ENCODE measurements around the gene STARD13.

The STARD13 gene, protein sequence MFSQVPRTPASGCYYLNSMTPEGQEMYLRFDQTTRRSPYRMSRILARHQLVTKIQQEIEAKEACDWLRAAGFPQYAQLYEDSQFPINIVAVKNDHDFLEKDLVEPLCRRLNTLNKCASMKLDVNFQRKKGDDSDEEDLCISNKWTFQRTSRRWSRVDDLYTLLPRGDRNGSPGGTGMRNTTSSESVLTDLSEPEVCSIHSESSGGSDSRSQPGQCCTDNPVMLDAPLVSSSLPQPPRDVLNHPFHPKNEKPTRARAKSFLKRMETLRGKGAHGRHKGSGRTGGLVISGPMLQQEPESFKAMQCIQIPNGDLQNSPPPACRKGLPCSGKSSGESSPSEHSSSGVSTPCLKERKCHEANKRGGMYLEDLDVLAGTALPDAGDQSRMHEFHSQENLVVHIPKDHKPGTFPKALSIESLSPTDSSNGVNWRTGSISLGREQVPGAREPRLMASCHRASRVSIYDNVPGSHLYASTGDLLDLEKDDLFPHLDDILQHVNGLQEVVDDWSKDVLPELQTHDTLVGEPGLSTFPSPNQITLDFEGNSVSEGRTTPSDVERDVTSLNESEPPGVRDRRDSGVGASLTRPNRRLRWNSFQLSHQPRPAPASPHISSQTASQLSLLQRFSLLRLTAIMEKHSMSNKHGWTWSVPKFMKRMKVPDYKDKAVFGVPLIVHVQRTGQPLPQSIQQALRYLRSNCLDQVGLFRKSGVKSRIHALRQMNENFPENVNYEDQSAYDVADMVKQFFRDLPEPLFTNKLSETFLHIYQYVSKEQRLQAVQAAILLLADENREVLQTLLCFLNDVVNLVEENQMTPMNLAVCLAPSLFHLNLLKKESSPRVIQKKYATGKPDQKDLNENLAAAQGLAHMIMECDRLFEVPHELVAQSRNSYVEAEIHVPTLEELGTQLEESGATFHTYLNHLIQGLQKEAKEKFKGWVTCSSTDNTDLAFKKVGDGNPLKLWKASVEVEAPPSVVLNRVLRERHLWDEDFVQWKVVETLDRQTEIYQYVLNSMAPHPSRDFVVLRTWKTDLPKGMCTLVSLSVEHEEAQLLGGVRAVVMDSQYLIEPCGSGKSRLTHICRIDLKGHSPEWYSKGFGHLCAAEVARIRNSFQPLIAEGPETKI

DNA sequence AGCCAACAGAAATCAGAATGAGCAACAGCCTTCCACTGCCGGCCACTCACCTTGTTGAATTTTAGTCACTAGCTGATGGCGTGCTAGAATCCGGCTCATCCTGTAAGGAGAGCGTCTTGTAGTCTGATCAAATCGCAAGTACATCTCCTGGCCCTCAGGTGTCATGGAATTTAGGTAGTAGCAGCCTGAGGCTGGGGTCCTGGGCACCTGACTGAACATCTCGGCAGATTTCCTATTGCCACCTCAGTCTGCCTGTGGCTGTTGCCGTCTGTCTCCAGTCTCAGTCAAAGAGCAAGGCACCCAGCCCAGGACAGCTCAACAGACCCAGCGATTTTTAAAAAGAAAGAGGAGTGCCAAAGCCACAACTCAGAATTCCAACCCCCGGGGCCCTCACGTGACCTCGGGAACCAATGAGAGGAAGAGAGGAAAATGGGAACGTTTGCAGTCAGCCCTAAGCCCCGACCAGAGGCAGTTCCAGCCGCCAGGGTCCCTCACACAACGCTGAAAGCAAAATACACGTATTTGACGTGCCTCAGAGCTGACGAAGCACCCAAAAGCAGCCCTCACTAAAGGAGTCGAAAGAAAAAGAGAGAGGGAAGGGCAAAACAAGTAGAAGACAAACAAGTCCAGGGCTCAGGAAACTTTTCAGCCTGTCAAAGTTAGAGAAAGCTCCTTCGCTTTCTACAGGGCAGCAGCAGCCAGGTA, at the start of gene STARD13:
STARD13 (minus strand) TSS at position 336 of the 705 bp plus-strand sequence; CDS start at position 219, 117 bp downstream.
- DNase-seq: peak; percentile 99

DNA sequence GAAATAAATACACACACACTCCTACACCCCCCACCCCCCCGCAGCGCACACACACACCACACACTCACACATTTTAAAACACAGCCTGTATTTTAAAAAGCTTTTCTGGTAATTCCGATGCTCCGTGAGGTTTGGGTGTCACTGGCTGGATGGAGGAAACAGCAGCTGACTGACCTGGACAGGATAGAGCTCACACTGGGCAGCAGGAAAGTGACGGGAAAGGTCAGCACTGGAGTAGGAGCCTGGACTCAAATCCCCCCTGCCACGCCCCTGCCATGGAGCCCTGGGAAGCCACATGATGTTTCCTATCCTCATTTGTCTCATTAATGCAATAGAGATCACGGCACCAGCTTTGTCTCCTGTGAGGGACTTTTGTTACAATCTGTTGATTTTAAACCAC, 49.3 kb upstream of the STARD13 start:
- DNase-seq: no peak

DNA sequence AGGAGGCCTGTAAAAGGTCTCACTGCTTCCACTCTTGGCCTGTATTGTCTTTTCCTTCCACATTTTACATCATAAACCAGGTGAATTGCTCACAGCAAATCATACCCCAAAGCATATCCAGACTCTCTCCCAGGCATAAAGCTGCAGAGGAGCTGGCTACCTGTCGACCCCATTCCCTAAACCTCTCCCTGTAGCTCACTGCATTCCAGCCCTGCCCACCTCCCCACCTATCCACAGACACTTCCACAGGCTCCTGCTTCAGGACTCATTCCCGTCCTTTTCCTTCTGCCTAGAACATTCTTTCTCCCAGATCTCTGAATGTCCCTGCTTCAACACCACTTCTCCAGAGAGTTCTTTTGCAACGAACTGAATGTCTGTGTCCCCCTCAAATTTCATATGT, 46.4 kb upstream of the STARD13 start:
- no peak for DNase-seq

DNA sequence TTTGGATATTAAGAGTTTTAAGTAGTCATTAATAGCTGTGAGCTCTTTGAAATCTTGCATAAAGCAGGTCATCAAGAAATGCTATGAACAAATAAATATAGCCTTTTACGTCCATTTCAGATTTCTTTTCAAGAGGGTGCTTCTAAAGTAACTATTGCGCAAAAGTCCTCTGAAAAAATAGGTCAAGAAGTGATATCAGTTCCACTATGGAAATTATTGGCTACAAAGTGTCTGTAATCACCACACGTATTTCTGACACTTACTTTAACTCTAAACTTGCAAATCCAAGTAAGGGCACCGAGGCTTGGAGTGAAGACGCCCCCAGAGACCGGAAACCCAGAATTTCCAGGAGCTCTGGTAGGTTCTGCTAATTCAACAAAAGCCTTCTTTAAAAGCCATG, 44.9 kb upstream of the STARD13 start:
- no peak for DNase-seq

DNA sequence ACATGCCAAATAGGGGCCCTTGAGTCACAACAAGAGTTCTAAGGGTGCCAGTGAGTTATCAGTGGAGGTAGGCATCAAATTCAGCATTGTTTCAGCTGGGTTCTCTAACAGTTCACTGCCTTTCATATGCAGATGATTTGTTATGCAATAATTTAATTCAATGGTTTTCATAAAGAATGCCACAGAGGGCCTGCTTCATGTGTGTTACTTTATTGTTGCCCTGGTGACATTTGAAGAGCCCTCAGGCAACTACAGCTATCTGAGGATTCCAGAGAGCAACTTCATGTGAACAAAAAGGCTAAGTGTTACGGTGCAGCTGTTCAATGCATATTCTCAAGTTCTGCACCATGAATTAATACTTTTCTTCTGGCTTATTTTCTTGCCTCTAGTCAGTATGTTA, 43.1 kb upstream of the STARD13 start:
- DNase-seq: peak; percentile 43

DNA sequence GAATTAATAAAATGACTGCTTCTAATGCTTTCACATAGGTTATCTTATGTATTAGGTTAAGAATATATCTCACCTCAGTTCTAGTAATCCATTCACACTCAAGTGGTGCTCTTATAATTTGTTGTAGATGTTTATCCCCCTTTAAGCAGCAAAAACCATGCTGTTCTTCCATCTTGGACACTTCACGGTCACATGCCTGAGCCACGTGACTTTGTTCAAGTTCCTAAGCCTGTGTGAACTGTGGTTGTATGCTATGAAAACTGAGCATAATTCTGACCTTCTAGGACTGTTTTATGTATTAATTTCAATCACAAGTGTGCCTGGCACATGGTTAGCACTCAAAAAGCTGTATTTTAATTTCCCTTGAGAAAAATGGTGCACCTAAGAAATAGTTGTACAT, 41.2 kb upstream of the STARD13 start:
- no peak for DNase-seq

DNA sequence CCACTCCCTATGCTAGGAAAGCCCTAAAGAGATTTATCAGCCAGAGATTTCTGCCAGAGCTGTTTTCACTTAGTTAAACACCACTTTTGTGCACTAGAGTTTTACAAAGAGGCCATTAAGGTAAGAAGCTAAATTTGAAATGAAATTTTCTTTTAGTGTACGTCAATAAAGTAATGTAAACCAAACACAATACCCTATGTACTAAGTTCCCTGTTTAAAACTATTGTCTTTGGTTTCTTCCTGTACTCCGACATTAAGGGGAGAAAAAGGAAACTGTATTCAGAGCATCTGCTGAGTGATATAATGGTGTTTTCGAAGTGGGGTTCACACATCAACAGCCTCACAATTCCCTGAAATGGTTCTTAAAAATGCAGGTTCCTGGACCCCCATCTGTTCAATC, 40.7 kb upstream of the STARD13 start:
- no peak for DNase-seq

DNA sequence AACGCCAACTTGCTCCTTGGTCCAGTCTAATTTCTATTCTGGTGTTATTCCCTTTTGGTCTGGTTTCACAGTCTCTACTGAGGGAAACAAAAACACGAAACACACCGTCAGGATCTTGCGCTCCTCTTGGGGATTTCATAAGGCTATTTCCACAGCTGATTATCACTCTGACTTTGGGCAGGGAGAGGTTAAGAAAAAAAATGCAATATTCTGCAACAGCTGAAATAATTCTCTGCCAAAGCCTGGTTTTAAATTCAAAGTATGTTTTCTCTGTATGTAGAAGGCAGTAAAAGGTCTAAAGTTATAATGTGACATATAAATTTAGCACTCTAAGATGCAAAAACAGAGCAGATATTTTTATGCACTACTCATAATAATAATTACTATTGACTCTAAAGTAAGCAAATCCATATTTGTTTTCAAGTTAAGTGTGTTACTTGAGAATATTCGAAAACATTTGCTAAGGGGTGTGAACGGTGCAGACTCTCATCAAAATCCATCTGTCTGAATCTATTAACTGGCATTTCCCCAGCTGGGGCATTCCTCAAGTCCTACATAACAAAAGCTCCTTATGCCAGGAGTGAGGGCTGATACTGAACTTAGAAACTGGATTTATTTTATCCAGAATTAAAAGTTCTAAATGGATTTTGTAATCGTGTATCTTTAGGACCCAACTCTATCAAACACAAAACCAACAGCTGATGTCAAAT, 38.4 kb upstream of the STARD13 start:
- peak; percentile 46 for DNase-seq

DNA sequence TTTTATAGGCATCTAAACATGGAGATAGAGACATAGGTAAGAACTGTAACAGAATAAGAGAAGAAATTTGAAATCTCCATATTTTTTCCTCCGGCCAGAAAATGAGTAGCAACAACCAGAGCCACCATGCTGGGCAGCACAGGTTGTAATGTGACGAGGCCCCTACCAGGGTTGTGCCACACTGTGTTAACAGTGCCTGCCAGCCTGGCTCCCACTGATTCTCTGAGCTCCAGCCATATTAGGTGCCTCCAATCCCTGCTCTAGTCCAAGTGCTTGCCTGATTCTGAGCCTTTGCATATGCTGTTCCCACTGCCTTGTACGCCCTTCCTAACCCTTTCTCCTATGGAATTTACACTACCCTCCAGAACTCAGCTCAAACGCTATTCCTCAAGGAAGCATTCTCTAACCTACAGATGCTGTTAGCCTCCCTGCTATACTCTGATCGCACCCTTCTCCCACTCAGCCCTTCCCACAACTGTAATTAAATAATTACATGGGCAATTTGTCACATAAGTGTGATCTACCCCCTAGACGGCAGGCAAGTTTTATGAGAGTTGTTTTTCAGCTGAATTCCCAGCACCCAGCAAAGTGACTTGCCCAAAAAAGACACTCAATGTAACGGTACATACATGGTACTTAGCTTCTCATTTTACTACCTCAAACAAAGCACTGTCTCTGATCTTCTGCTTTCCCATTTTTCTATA, 37.6 kb upstream of the STARD13 start:
- no peak for DNase-seq

DNA sequence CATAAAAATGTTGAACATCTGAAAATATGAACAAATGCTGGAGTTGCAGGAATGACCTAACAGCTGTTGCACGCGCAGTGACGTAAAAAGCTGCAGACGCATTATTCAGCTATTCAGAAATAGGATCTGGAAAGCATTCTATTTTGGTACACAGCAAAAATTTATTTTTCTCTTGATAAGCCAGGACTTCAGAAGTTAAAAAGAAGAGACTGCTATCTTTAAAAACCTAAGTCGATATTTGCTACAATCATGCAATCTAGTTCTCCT, 36.9 kb upstream of the STARD13 start:
- DNase-seq: peak; percentile 85

DNA sequence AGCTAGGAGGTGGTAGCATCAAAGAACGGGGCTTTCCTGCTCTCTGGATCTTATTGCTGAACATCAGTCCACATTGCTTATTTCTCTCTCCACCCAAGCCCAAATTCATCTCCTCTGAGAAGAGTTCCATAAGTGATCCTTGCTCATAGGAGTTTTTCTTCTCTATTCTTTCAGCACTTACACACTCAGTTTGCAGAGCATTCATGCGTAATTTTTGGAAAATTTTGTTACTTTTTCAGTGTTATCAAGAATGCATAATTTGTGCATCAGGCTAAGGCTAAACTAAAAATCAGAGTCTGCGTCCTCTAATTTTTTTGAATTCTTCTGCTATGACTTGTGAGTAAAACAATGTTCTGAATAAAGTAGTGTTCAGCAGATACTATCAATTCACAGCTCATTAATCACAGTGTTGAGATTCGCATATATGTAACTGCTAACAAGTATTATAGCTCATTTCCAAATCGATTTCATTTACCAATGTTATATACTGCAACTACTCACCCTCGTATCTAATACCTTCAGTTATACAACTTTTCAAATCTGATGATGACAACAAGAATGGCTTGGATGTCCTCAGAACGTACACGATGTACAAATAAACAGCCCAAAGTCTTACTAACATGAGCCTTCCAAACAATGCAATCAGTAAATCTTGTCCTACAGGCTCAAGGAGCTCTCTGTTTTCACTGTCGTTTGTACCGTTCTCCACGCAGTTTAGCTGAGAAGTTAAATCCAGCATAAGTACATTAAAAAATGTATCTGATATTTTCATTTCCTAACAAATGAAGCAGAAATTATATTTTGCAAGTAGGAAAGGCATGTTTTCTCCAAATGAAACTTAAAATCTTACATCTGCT, 36.4 kb upstream of the STARD13 start:
- peak; percentile 40 for DNase-seq

DNA sequence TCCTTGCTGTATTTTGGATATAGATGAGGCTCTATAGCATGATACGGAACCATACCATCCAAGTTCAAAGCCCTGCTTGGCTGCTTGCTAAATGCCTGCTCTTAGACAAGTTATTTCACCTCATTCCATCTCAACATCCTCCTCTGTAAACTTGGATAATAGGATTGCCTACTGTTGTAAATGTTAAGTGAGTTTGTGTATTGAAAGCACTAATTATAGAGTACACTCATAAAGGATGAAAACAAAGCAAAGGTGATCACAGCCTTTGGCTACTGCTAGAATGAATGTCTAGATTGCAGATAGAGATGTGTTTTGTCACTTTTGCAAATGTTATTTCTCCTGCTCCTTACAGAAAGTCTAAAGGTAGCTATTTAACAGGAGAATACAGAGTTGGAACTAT, 34.3 kb upstream of the STARD13 start:
- no peak for DNase-seq

DNA sequence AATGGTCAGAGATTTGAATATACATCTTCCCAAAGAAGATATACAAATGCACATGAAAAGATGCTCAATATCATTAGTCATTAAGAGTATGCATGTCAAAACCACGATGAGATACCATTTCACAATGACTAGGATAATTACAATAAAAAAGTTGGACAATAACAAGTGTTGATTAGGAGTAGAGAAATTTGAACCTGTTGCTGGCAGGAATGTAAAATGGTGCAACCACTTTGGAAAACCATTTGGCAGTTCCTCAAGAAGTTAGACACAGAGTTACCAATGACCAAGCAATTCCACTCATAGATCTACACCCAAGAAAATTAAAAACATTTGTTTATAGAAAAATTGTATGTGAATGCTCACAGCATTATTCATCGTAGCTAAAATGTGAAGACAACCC, 33.2 kb upstream of the STARD13 start:
- DNase-seq: peak; percentile 29

DNA sequence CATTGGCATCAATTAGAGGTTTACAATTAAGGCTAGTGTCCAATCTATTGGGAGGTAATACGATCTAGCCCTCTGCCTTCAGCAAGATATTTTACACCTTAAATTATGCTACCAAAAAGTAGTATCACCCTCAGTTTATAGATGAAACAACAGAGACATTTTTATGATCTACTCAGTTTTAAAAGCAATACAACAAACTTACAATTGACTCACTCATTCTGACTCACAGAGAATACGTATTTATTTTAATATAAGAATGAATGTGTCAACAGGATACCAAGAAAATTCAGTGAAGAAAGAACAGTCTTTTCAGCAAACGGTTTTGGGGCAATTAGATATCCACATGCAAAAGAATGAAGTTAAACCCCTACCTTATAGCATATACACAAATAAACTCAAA, 32.5 kb upstream of the STARD13 start:
- DNase-seq: no peak

DNA sequence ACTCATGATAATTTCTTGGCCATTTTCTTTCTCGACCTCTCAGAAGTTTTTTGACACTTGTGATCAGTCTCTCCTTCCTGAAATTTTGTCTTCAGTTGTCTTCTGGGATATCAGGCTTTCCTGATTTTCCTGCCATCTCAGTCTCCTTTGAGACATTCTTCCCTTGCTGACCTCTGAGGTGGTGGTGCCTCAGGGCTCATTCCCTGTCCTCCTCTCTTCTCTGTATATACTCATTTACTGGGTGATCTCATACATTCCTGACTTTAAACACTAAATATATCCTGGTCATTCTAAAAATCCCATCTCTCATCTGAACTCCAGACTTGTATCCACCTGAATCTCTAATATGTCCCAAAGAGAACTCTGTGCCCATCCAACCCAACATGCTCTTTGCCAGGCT, 31.3 kb upstream of the STARD13 start:
- DNase-seq: peak; percentile 68

DNA sequence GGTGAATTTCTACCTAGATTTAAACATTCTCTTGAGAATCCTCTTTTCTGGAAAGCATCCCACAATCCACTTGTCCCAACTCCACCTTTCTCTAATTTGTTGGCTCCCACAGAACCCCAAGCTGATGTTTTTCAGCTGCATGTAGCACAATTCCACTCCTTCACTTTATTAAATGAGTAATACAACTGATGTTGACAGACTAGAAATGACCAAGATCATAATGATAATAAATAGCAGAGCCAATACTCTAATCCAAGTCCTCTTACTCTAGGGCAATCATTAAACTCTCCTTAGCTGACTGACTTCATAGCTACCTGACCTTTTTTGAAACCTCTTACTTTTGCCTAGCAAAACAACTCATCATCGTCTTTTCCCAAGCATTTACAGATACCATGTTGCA, 27.9 kb upstream of the STARD13 start:
- no peak for DNase-seq

DNA sequence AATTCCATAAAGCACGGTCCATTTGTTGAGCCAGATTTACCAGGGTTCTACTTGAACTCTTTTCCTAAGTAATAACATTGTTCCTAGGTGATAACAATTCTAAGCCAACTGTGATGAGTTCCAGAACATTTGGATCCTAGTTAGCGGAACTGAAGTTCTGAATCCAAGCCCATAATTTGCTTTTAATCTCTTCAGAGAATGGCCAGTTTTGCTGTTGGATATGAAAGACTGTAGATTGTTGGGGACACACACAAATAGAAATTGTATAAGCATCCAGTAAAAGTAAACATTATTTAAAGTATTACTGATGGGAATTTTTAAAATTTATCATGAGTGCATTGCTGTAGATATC, 27.3 kb upstream of the STARD13 start:
- DNase-seq: no peak

DNA sequence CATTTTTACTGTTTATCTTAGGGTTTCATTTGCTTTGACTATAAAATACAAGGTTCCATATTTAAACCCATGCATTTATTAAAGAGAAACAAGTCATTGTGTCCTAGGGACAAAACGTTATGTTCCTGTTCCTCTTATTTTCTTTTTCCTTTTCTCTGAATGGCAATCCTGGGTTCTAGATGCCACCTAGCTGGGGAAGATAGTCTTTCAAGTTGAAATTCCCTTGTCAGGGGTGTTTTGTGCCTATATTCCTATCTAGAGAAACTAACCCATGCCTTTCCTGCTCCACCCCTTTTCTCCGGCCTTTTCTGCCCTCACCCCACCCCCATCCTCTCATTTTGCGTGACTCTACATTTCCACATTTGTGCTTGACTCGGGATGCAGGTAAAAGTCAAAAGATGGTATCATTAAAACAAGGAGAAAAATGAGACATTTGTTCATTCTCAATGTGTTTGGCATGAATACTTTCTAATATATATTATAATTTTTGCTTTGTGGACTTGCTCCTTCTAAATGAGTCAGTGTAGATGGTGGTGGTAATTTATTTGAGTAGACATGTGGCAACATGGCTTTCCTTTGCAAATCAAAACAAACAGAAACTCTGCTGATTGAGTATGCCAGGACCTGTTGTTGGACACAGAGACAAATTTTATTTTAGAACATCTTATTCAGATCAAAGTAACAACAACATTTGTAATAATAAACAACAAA, 26.8 kb upstream of the STARD13 start:
- peak; percentile 16 for DNase-seq

DNA sequence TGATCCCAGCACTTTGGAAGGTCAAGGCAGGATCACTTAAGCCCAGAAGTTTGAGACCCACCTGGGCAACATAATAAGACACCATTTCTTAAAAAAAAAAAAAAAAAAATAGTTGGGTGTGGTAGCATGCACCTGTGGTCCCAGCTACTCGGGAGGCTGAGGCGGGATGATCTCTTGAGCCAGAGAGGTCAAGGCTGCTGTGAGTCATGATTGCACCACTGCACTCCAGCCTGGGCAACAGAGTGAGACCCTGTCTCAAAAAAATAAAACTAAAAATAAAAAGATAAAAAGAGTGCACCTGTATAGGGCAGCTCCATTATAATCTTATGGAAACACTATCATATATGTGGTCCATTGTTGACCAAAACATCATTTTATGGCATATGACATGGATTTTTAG, 25.5 kb upstream of the STARD13 start:
- no peak for DNase-seq

Data from EL (cell line).